ENCODE measurements around the gene TRAPPC2B. TPM values are rescaled to one million over a fixed set of nuclear protein-coding genes. Genes with fewer than 3 reads are reported as not detected.

The TRAPPC2B gene
- 10.3 and 11.3 TPM in 2 replicates for total RNA-seq

DNA sequence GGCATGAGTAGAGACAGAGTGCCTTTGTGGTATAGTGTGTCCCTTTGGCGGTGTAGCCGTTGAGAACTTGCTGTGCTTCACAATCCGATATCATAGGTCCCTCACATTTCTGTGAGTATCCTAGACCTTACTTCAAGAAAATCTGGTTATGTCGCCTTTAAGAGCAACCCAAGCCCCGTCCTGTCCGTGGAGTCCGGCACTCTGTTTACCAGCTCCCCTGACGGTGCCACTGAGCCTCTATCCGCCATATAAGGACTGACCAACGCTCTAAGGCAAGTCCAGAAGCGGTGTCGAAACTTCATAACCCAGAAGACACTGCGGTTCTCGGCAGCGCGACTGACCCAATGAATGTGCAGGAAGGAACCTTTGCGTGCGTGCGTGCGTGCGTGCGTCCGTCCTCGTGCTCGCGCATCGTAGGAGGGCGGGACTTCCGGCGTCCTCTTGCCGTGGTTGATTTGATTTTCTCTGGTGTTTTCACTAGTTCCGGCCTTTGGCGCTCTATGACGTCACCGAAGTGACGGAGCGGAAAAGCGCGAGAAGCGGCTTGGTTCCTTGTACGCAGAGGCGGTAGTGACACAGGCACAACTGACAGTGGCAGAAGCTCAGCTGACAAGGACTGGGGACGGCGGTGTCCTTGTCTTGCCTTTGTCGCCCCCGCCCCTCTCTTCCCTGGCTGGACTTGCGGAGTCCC, at the start of gene TRAPPC2B, which contains the start of gene ZNF547:
TSS of gene TRAPPC2B (plus strand) at position 555 of the 691 bp plus-strand sequence. CDS start 1,283 bp downstream, outside the sequence.
TSS of gene ZNF547 (plus strand) at position 555 of the 691 bp plus-strand sequence. CDS start 5,005 bp downstream, outside the sequence.

DNA sequence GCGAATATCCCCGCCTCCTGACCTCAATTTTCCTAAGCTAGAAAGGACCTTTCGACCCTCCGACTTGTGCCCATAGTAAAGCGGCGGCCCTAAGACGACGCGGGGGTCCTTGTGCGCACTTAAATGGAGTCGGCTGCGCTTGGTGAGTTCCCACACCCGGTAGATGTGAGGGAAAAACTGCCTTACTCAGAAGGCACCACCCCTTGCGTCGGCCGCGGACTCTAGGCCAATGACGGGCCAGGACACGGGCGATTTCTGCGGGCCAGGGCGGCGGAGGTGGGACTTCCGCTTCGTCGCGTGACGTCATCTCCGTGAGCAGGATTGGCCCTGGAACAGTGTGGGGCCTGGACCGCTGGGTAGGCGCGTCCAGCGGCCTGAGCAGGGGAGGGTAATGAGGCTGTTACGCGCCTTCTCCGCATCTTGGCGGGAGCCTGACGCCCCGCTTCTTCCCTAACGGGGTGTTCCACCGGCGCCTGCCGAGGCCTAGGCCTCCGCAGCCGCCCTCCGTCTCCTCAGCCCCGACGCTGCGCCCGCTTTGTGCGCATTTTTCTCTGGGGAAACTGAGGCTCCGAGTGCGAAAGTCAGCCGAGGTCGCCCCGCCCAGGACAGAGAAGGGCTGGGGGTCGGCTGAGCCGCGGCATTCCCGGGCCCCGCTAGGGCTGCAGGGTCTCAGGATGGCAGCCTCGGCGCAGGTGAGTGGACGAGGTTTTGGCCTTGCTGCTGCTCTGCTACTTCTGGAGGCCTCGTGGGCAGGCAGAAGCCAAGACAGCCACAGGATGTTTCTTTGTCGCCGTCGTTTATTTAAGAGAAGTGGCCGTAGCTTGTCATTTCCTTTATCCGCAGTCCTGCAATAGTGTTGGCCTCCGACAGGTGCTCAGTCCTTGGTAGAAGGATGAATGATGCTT, 42.9 kb upstream of the TRAPPC2B start, which contains the start of gene ZNF543:
TSS of gene ZNF543 (plus strand) at position 293 of the 905 bp plus-strand sequence. CDS start at position 675, 382 bp downstream.

DNA sequence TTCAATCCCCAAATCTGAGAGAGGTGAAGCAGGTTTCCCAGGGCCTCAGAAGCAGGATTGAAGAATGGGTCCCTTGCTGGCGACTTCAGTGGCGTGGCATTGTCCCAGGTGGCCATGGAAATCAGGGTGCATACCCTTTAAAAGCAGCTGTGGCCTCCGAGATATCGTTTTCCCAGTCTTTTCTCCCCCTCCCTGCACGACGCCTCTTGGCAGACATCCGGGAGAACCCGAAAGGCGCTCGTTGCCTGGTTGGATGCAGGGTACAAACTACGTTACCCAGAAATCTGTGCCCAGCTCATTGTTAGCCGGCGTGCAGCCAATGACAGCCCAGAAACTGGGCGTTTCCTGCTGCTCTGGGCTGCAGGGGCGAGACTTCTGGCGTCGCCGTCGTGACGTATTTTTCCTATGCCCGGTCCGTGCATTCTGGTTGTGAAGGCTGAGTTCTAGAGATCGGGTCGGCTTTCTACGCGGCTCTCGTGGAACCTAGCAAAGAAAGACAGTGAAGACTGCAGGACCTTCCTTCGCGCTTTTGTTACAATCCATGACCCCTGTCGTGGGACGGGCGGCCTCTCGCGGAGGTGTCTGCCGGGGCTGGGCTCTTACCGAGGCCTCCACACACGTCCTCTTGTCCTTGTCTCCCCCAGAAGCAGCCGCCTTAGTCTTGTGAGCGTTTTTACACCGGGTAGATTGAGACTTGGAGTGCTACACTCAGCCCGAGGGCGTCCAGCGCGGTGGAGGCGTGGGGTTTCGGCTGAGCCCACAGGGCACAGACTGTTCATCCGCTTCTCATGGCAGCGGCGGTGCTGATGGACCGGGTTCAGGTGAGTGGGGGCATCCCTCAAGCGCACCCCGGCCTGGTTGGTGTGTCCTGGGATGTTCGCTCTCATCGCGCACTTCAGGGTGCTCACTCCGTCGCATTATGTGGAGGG, 12.2 kb upstream of the TRAPPC2B start, which contains the start of gene ZNF304:
TSS of gene ZNF304 (plus strand) at position 395 of the 929 bp plus-strand sequence. CDS start at position 789, 394 bp downstream.

DNA sequence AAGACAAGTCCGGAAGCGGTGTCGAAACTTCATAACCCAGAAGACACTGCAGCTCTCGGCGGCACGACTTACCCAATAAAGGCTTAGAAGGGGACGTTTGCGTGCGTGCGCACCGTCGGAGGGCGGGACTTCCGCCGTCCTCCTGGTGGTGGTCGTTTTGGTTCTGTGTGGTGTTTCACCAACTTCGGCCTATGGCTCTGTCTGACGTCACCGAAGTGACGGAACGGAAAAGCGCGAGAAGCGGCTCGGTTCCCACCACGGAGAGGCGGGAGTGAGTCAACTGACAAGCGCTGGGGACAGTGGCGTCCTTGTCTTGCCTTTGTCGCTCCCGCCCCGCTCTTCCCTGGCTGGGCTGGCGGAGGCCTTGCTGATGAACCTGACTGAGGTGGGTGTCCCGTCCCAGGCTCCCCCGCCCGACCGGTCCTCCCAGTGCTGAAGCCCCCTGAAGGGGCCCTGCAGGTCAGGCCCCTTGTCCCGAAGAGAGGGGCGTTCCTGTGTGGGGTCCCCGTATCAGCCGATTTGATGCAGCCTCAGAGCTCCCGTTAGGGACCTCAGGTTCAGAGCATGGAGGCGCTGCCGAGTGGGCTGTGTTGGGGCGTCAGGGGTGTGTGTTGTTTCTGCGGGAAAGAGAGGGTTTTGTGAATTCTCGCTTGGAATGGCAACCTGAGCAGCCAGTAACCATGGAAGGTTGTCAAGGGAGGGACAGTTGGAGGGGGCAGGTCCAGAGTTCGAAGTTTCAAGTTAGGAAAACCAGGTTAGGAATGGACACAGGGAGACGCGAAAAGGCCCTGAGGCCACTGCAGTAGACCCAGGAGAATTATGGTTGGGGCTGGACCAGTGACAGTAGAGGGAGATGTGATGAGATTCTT, 26.6 kb downstream of the TRAPPC2B start, which contains the start of gene ZNF548:
TSS of gene ZNF548 (plus strand) at position 125 of the 869 bp plus-strand sequence. CDS start at position 371, 246 bp downstream.

DNA sequence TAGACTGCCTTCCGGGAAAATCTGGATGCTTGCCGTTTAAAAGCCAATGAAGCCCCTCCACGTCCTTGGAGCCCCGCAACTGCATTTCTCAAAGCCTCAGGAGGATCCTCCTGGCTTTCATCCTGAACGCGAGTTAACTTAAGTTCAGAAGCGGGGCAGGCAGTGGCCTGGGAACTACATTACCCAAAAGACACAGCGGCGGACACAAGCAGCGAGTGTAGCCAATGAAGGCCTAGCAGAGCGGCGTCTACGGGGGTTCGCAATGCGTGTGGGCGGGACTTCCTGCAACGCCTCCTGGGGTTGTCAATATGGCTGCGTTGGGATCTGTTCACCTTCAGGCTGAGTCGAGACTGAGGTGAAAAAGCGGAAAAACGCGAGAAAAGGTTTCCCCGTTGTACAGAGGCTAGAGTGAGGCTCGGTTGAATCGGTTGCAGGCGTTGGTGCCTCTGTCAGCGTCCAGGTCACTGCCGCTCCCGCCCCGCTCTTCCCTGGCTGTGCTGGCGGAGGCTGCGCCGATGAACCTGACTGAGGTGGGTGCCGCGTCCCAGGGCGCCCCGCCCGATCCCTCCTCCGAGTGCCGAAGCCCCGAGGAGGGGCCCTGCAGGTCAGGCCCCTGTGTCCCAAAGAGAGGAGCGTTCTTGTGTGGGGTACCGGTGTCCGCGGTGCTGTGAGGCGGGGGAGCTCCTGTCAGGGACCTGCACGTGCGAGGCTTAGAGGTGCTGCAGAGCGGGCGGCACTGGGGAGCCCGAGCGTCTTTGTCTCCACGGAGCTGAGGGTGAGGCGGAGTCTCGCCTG, 47.7 kb downstream of the TRAPPC2B start, which contains the start of gene ZNF17:
TSS of gene ZNF17 (plus strand) at position 285 of the 795 bp plus-strand sequence. CDS start 2,455 bp downstream, outside the sequence.

Other genes starting within 250 kb of the TRAPPC2B start
- gene USP29, start 243.6 kb upstream of the TRAPPC2B start, total RNA-seq: not detected in 2 replicates
- not detected in 2 replicates for gene ZIM3, start 218.3 kb upstream of the TRAPPC2B start, total RNA-seq
- not detected in 2 replicates for gene DUXA, start 196.1 kb upstream of the TRAPPC2B start, total RNA-seq
- gene ZNF264, start 172.1 kb upstream of the TRAPPC2B start, total RNA-seq: 26.1 and 29.9 TPM in 2 replicates
- gene AURKC, start 132.5 kb upstream of the TRAPPC2B start, total RNA-seq: 0.33 and 0.69 TPM in 2 replicates
- 26.8 and 29.7 TPM in 2 replicates for gene ZNF805, start 122.9 kb upstream of the TRAPPC2B start, total RNA-seq
- 46.2 and 64.4 TPM in 2 replicates for gene ZNF460, start 83.1 kb upstream of the TRAPPC2B start, total RNA-seq
- 7.9 and 12.2 TPM in 2 replicates for gene ZNF543, start 43.1 kb upstream of the TRAPPC2B start, total RNA-seq
- 9.4 and 12.2 TPM in 2 replicates for gene ZNF304, start 12.3 kb upstream of the TRAPPC2B start, total RNA-seq
- gene ZNF547, start within 50 bp of the TRAPPC2B start, total RNA-seq: 2.6 and 2.9 TPM in 2 replicates
- 11.9 and 16.6 TPM in 2 replicates for gene ZNF548, start 26.3 kb downstream of the TRAPPC2B start, total RNA-seq
- gene ZNF17, start 47.6 kb downstream of the TRAPPC2B start, total RNA-seq: 11.5 and 13.0 TPM in 2 replicates
- gene ZNF749, start 71.8 kb downstream of the TRAPPC2B start, total RNA-seq: 8.8 and 11.1 TPM in 2 replicates
- gene VN1R1, start 93.6 kb downstream of the TRAPPC2B start, total RNA-seq: 0.11 and 0.17 TPM in 2 replicates
- gene ZNF772, start 114.0 kb downstream of the TRAPPC2B start, total RNA-seq: 10.9 and 17.6 TPM in 2 replicates
- 7.6 and 10.5 TPM in 2 replicates for gene ZNF419, start 124.2 kb downstream of the TRAPPC2B start, total RNA-seq
- gene ZNF773, start 136.4 kb downstream of the TRAPPC2B start, total RNA-seq: 8.6 and 11.6 TPM in 2 replicates
- gene ZNF549, start 163.8 kb downstream of the TRAPPC2B start, total RNA-seq: 4.1 and 5.5 TPM in 2 replicates
- 6.6 and 8.3 TPM in 2 replicates for gene ZNF550, start 196.3 kb downstream of the TRAPPC2B start, total RNA-seq
- 3.6 and 5.2 TPM in 2 replicates for gene ZNF416, start 215.4 kb downstream of the TRAPPC2B start, total RNA-seq
- gene ZIK1, start 220.6 kb downstream of the TRAPPC2B start, total RNA-seq: 2.6 and 4.5 TPM in 2 replicates
- gene ZNF530, start 236.3 kb downstream of the TRAPPC2B start, total RNA-seq: 3.5 and 4.4 TPM in 2 replicates